HG03571 (cell line): ENCODE results near the gene KRT73.

Experiments
- ATAC-seq: cut with Tn5 transposase; IDR thresholded peaks from one replicate; pipeline ENCODE4 v1.9.1; 2021; ENCODE audit not compliant: unreplicated experiment

KRT73 gene

GRCh38 chr12:52646613-52647012 lies 28.3 kb upstream of the KRT73 start:
- no peak for ATAC-seq

GRCh38 chr12:52645982-52646381 lies 27.6 kb upstream of the KRT73 start:
- no peak for ATAC-seq

DNA sequence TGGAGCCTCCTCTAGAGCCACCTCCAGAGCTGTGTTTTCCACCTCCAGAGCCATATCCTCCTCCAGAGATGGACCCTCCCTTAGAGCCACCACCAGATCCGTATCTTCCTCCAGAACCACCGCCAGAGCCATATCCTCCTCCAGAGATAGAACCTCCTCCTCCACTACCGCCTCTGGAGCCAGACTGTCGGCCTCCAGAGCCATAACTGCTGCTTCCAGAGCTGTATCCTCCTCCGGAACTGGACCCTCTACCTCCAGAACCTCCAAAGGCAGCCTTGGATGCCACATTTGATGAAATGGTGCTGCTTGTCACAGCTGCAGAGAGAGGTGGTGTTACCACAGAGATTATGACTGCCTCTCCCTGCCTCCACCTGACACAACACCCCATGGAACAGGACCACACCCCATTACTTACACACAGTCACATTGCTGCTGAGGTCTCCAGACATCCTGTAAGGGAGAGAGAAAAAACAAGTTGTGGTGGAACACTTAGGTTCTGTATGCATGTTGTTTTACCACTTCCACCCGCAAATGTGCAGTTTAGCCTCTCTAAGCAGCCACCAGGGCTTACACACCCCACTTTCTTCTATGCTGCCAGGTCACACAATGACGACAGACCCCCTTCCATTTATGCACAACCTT lies 26.9 kb upstream of the KRT73 start:
- ATAC-seq, result no peak

DNA sequence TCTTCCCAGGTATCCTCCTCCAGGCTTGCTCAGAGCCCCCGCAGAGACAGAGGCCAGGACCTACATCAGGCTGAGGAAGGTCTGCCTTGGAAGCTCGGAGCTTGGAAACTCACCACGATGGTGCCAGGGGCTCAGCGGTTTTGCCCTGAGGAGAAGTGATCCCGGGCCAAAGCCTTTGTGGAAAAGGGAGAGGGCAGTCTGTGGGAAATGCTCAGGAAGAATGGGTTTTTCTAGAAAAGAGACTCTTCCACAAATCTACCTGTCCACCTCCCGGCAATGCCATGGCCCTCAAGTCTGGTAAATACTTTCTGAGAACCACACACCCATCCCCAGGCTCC lies 25.7 kb upstream of the KRT73 start:
- no peak for ATAC-seq

GRCh38 chr12:52643233-52644077 lies 25.1 kb upstream of the KRT73 start:
- no peak for ATAC-seq

DNA sequence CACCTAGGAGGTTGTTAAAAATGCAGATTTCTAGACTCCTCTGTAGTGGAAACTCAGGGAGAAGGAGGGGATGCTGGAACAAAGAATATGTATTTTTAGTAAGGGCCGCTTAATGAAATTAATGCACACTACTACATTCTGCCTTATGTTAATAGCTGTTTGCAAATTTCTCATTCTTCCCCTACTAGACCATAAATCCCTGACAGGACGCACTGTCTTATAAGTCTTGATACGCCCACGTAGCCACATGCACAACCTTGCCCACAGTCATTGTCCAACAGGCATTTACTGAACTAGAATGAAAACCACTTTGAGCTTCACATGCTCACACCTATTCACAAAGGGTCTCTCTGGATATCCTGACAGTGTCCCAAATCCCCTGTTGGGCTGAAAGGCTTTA lies 23.1 kb upstream of the KRT73 start:
- no peak for ATAC-seq

DNA sequence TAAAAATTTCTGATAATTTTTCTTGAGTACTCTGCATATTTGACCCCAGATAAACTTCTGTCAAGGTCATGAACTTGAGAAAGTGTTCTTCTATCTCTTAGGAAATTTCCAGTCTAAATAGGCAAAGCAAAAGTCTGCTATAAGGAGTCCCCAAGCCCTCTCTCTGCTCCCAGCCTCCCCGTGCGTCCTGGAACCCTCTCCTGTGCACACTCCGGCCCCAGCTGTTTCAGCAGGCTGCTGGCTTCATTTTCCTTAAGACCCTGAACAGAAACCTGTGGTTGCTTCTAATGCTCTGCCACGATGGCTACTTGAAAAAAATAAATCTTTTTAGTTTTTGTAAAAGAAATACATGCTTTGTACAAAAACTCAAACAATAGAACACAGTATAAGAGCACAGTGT lies 18.9 kb upstream of the KRT73 start:
- no peak for ATAC-seq

- no peak for ATAC-seq
These were observed 18.4 kb upstream of the KRT73 start for GRCh38 chr12:52636592-52637258.

GRCh38 chr12:52636189-52636588 lies 17.8 kb upstream of the KRT73 start:
- ATAC-seq, result no peak

- ATAC-seq, result no peak
These were observed 16.1 kb upstream of the KRT73 start for GRCh38 chr12:52634266-52635056.

- no peak for ATAC-seq
These were observed 15.0 kb upstream of the KRT73 start for GRCh38 chr12:52633383-52633782.

- no peak for ATAC-seq
These were observed 14.3 kb upstream of the KRT73 start for GRCh38 chr12:52632656-52633055.

DNA sequence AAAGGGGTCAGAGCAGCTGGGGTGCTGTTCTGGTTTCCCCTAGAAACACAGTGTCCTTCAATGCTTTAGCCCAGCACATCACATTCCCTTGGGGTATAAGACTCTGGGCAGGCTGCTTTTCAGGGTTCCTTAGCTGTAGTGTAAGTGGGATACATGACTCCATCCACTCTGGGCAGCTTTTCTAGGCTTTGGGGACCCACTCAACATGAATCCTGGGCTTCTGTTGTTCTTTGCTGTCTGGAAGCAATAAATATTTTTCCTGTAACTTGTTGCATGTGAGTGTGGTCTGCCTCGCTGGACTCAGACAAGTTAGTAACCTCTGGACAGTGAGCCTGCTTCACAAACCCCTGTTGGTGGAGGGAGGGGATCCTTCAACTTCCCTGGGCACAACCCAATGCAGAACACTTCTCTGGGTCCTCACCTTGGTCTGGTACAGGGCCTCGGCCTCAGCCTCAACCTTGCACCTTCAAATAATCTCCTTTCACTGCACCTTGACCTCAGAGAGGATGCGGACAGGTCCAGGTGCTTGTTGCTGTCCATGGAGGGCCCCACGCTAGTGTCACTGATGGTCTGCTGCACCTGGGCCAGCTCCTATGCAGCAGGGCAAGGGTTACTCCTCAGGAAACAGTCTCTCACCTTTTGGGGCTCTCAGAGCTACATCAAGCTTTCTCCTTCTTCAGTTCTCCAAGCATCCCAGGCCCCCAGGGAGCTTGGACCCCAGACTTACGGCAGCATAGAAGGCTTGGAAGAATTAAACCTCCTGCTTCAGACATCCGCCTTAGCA lies 13.5 kb upstream of the KRT73 start:
- ATAC-seq, result no peak

- ATAC-seq, result no peak
These were observed 12.9 kb upstream of the KRT73 start for GRCh38 chr12:52631264-52631663.

- no peak for ATAC-seq
These were observed 12.3 kb upstream of the KRT73 start for GRCh38 chr12:52630599-52631200.

- no peak for ATAC-seq
These were observed 11.7 kb upstream of the KRT73 start for GRCh38 chr12:52630008-52630500.

DNA sequence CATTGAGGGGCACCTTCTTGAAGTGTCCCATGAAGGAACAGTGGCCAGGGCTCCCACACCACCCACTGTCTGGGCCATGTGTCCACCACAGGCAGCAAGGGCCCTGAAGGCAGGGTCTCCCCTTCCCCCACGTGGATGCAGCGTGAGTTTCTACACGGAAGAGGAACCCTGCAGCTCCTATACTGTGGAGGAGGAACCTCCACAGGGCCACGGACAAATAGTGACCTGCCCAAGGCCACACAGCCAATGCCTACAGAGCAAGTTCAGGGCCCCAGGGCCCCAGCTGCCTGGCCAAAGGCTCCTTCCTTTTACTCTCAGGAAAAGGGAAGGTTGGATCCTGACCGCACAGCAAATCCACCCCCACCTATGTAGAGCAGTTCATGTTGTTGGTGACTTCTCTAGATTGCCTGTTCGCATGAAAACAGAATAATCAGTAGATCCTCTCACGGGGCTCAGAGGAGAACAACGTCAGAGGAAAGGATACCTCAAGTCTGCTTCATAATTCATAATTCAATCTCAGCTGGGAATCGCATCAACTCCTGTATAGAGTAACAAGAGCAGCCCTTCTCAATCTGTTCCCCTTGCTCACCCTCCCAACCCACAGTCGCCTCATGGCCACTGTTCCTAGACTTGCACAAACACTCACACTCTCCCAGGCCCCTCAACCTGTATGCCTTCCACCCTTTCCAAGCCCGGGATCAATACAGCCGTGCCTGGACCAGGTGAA lies 11.1 kb upstream of the KRT73 start:
- no peak for ATAC-seq

DNA sequence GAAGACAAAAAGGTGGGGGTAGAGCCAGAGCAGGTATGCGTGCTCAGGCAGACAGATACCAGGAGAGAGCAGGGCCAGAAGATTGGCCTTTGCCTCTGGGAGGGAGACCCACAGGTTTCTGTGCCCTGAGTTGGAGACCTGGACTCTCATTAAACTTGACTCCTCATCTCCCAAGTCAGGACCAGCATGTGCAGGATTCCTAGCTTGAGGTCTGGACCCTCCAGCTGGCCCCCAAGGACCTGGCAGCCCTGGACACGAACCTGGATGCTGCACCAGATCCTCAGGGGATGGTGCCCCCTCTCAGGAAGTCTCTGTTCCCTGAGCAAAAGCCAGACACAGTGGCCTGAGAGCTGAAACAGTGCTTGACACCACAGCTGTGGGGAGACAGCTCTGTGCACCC lies 10.5 kb upstream of the KRT73 start:
- ATAC-seq, result no peak

DNA sequence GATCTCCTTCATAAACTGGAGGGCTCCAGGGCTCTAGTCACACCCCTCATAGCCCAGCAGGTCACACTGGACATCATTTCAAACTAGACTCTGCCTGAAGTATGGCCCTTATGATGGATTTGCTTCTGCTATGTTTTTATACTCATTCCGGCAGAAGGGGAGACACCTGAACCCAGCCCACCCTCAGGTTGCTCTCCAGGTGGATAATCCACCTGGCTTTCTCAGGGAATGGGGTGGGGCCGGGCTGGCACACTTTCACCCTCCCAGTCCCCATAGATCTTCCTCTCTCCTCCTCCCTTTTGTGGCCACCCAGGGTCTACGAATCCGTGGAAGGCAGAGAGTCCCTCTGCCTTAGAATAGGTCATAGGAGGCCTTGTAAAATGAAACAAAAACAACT lies 9.8 kb upstream of the KRT73 start:
- ATAC-seq, result no peak
